ENCODE data around the gene FLT4.
A peak's percentile ranks its signal among the peaks of the same experiment; 100 is the strongest.

FLT4 gene

GRCh38 chr5:180594311-180595045, 54.9 kb downstream of the FLT4 start:
- DNase-seq (ENCODE audit: low spot score in 2 of 2), result no peak
- no peak for ATAC-seq (replicated peaks; ENCODE audit: extremely low read depth, poor library complexity, severe bottlenecking)
- H3K4me3 Mint-ChIP-seq, result no peak overlapping the region
- H3K4me1 Mint-ChIP-seq, result peaks cover 4% of the 10 kb centered on the region
- H3K27me3 Mint-ChIP-seq, result peaks cover 24% of the 10 kb centered on the region
- H3K9me3 Mint-ChIP-seq, result no peaks in the 10 kb centered on the region
- H3K27ac Mint-ChIP-seq (ENCODE audit: low read depth), result no peak overlapping the region
- no peaks in the 10 kb centered on the region for H3K36me3 Mint-ChIP-seq (ENCODE audit: insufficient read depth)

GRCh38 chr5:180593446-180594206, 55.8 kb downstream of the FLT4 start:
- no peak overlapping the region for H3K27ac Mint-ChIP-seq (ENCODE audit: low read depth)
- peaks cover 26% of the 10 kb centered on the region for H3K27me3 Mint-ChIP-seq
- no peak overlapping the region for H3K4me3 Mint-ChIP-seq
- H3K9me3 Mint-ChIP-seq, result no peaks in the 10 kb centered on the region
- peaks cover 4% of the 10 kb centered on the region for H3K4me1 Mint-ChIP-seq
- DNase-seq (ENCODE audit: low spot score in 2 of 2), result no peak
- no peak for ATAC-seq (replicated peaks; ENCODE audit: extremely low read depth, poor library complexity, severe bottlenecking)
- peaks cover 1% of the 10 kb centered on the region for H3K36me3 Mint-ChIP-seq (ENCODE audit: insufficient read depth)

- peak overlapping the region; percentile 37 for H3K4me3 Mint-ChIP-seq
- no peak for ATAC-seq (replicated peaks; ENCODE audit: extremely low read depth, poor library complexity, severe bottlenecking)
- H3K27ac Mint-ChIP-seq (ENCODE audit: low read depth), result no peak overlapping the region
- no peaks in the 10 kb centered on the region for H3K9me3 Mint-ChIP-seq
- peaks cover 1% of the 10 kb centered on the region for H3K36me3 Mint-ChIP-seq (ENCODE audit: insufficient read depth)
- H3K4me1 Mint-ChIP-seq, result peaks cover 4% of the 10 kb centered on the region
- peaks cover 34% of the 10 kb centered on the region for H3K27me3 Mint-ChIP-seq
- no peak for DNase-seq (ENCODE audit: low spot score in 2 of 2)
Measured at GRCh38 chr5:180592176-180592575, 57.2 kb downstream of the FLT4 start.

- Mint-ChIP-seq H3K4me1 (peaks cover 4% of the 10 kb centered on the region), H3K4me3 (peak within 1 kb of the TSS; percentile 37), H3K9me3 (no peaks in the 10 kb centered on the region), H3K36me3 (ENCODE audit: insufficient read depth) (peaks cover 1% of the 10 kb centered on the region), H3K27ac (ENCODE audit: low read depth) (no peak within 1 kb of the TSS), H3K27me3 (peaks cover 34% of the 10 kb centered on the region)
- DNase-seq (ENCODE audit: low spot score in 2 of 2) (no peak), ATAC-seq (replicated peaks; ENCODE audit: extremely low read depth, poor library complexity, severe bottlenecking) (no peak)
Measured at GRCh38 chr5:180591311-180591887, 58.0 kb downstream of the FLT4 start, which contains the start of gene SCGB3A1. Gene SCGB3A1 (minus strand): TSS chr5:180591499. CDS start chr5:180591462, 37 bp downstream.

- Mint-ChIP-seq H3K9me3 (no peaks in the 10 kb centered on the region), H3K4me3 (no peak overlapping the region), H3K4me1 (peaks cover 4% of the 10 kb centered on the region), H3K36me3 (ENCODE audit: insufficient read depth) (peaks cover 1% of the 10 kb centered on the region), H3K27ac (ENCODE audit: low read depth) (no peak overlapping the region), H3K27me3 (peaks cover 34% of the 10 kb centered on the region)
- no peak for ATAC-seq (replicated peaks; ENCODE audit: extremely low read depth, poor library complexity, severe bottlenecking)
- no peak for DNase-seq (ENCODE audit: low spot score in 2 of 2)
Measured at GRCh38 chr5:180590543-180591310, 58.7 kb downstream of the FLT4 start.

- ATAC-seq (replicated peaks; ENCODE audit: extremely low read depth, poor library complexity, severe bottlenecking) (no peak), DNase-seq (ENCODE audit: low spot score in 2 of 2) (no peak)
- Mint-ChIP-seq H3K9me3 (no peaks in the 10 kb centered on the region), H3K4me1 (peaks cover 4% of the 10 kb centered on the region), H3K36me3 (ENCODE audit: insufficient read depth) (peaks cover 1% of the 10 kb centered on the region), H3K27ac (ENCODE audit: low read depth) (no peak overlapping the region), H3K4me3 (peak overlapping the region; percentile 16), H3K27me3 (peaks cover 34% of the 10 kb centered on the region)
Measured at GRCh38 chr5:180589771-180590542, 59.4 kb downstream of the FLT4 start.

GRCh38 chr5:180586870-180587269, 62.5 kb downstream of the FLT4 start:
- no peaks in the 10 kb centered on the region for H3K9me3 Mint-ChIP-seq
- no peak overlapping the region for H3K4me3 Mint-ChIP-seq
- H3K36me3 Mint-ChIP-seq (ENCODE audit: insufficient read depth), result peaks cover 3% of the 10 kb centered on the region
- ATAC-seq (replicated peaks; ENCODE audit: extremely low read depth, poor library complexity, severe bottlenecking) (no peak), DNase-seq (ENCODE audit: low spot score in 2 of 2) (no peak)
- no peaks in the 10 kb centered on the region for H3K4me1 Mint-ChIP-seq
- H3K27ac Mint-ChIP-seq (ENCODE audit: low read depth), result no peak overlapping the region
- peaks cover 12% of the 10 kb centered on the region for H3K27me3 Mint-ChIP-seq

- Mint-ChIP-seq H3K4me1 (no peaks in the 10 kb centered on the region), H3K4me3 (no peak overlapping the region), H3K27me3 (peaks cover 10% of the 10 kb centered on the region), H3K36me3 (ENCODE audit: insufficient read depth) (peaks cover 3% of the 10 kb centered on the region), H3K27ac (ENCODE audit: low read depth) (no peak overlapping the region), H3K9me3 (no peaks in the 10 kb centered on the region)
- ATAC-seq (replicated peaks; ENCODE audit: extremely low read depth, poor library complexity, severe bottlenecking), result no peak
- DNase-seq (ENCODE audit: low spot score in 2 of 2), result no peak
Measured at GRCh38 chr5:180586204-180586603, 63.2 kb downstream of the FLT4 start.

- ATAC-seq (replicated peaks; ENCODE audit: extremely low read depth, poor library complexity, severe bottlenecking), result no peak
- no peaks in the 10 kb centered on the region for H3K4me1 Mint-ChIP-seq
- no peak for DNase-seq (ENCODE audit: low spot score in 2 of 2)
Measured at GRCh38 chr5:180583738-180584137, 65.7 kb downstream of the FLT4 start.

GRCh38 chr5:180580681-180581080, 68.7 kb downstream of the FLT4 start:
- no peak for DNase-seq (ENCODE audit: low spot score in 2 of 2)
- no peaks in the 10 kb centered on the region for H3K9me3 Mint-ChIP-seq
- ATAC-seq (replicated peaks; ENCODE audit: extremely low read depth, poor library complexity, severe bottlenecking), result no peak
- no peak overlapping the region for H3K27ac Mint-ChIP-seq (ENCODE audit: low read depth)
- peaks cover 11% of the 10 kb centered on the region for H3K36me3 Mint-ChIP-seq (ENCODE audit: insufficient read depth)
- no peaks in the 10 kb centered on the region for H3K4me1 Mint-ChIP-seq
- H3K27me3 Mint-ChIP-seq, result no peaks in the 10 kb centered on the region
- H3K4me3 Mint-ChIP-seq, result no peak overlapping the region

More at GRCh38 chr5:180583738-180584137, 65.7 kb downstream of the FLT4 start:
- Mint-ChIP-seq H3K4me3 (no peak overlapping the region), H3K27me3 (peaks cover 9% of the 10 kb centered on the region), H3K9me3 (no peaks in the 10 kb centered on the region), H3K36me3 (ENCODE audit: insufficient read depth) (peaks cover 3% of the 10 kb centered on the region), H3K27ac (ENCODE audit: low read depth) (no peak overlapping the region)

- no peak overlapping the region for H3K4me3 Mint-ChIP-seq
- no peaks in the 10 kb centered on the region for H3K4me1 Mint-ChIP-seq
- H3K9me3 Mint-ChIP-seq, result no peaks in the 10 kb centered on the region
- H3K27me3 Mint-ChIP-seq, result no peaks in the 10 kb centered on the region
- H3K27ac Mint-ChIP-seq (ENCODE audit: low read depth), result no peak overlapping the region
- ATAC-seq (replicated peaks; ENCODE audit: extremely low read depth, poor library complexity, severe bottlenecking), result no peak
- DNase-seq (ENCODE audit: low spot score in 2 of 2), result no peak
- H3K36me3 Mint-ChIP-seq (ENCODE audit: insufficient read depth), result peaks cover 20% of the 10 kb centered on the region
Measured at GRCh38 chr5:180575571-180575970, 73.8 kb downstream of the FLT4 start.

- DNase-seq (ENCODE audit: low spot score in 2 of 2) (no peak), ATAC-seq (replicated peaks; ENCODE audit: extremely low read depth, poor library complexity, severe bottlenecking) (no peak)
- Mint-ChIP-seq H3K36me3 (ENCODE audit: insufficient read depth) (peaks cover 40% of the 10 kb centered on the region), H3K9me3 (no peaks in the 10 kb centered on the region), H3K27me3 (no peaks in the 10 kb centered on the region), H3K4me3 (no peak overlapping the region), H3K4me1 (no peaks in the 10 kb centered on the region), H3K27ac (ENCODE audit: low read depth) (no peak overlapping the region)
Measured at GRCh38 chr5:180568914-180569313, 80.5 kb downstream of the FLT4 start.

All from central memory CD8-positive, alpha-beta T cell (primary cell).